Measurements from ENCODE around the gene ATP8B3.
"Not testable (repeated sequence)": the region's sequence is repeated elsewhere in the genome, so short reads cannot be mapped to it uniquely, and the experiment has no call there.

The ATP8B3 gene

DNA sequence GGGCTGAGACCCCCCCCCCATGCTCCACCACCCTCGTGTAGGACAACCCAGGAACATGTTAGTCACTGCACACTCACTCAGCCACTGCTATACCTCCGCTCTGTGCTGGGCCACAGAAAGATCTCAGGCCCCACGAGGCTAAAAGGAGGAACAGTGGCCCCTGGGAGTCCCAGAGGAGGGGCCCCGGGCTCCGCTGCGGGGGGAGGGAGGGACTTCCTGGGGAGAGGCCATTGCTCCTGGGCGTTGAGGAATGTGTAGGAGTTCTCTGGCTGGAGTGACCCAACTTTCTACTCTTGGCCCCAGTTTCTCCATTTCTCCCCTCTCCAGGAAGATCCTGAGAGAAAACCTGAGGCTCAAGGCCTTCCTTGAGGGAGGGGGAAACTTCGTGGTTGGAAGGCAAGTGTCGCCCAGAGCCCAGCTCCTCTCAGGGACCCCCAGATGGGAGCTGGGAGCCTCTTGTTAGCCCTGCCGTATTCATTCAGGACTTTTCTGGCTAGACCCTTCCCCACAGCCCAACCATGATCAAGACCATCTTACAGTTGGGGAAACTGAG lies 45.2 kb downstream of the ATP8B3 start:
- Histone ChIP-seq H3K36me3 (ENCODE audit: control insufficient read depth, insufficient read depth, low read length) (no peaks in the 10 kb centered on the region), H3K4me1 (ENCODE audit: control insufficient read depth, insufficient read depth, low read length) (peaks cover 9% of the 10 kb centered on the region), H3K27ac (ENCODE audit: low read length) (no peak overlapping the region), H3K4me3 (ENCODE audit: low read length) (no peak overlapping the region), H3K9me3 (ENCODE audit: control insufficient read depth, insufficient read depth, low read length) (no peaks in the 10 kb centered on the region), H3K27me3 (ENCODE audit: control insufficient read depth, insufficient read depth, low read length) (peaks cover 60% of the 10 kb centered on the region)
- no CpG with 5 or more reads among the region's 10 CpGs for WGBS (ENCODE audit: insufficient coverage, insufficient read length)
- DNase-seq (ENCODE audit: low read depth, low spot score): no peak

DNA sequence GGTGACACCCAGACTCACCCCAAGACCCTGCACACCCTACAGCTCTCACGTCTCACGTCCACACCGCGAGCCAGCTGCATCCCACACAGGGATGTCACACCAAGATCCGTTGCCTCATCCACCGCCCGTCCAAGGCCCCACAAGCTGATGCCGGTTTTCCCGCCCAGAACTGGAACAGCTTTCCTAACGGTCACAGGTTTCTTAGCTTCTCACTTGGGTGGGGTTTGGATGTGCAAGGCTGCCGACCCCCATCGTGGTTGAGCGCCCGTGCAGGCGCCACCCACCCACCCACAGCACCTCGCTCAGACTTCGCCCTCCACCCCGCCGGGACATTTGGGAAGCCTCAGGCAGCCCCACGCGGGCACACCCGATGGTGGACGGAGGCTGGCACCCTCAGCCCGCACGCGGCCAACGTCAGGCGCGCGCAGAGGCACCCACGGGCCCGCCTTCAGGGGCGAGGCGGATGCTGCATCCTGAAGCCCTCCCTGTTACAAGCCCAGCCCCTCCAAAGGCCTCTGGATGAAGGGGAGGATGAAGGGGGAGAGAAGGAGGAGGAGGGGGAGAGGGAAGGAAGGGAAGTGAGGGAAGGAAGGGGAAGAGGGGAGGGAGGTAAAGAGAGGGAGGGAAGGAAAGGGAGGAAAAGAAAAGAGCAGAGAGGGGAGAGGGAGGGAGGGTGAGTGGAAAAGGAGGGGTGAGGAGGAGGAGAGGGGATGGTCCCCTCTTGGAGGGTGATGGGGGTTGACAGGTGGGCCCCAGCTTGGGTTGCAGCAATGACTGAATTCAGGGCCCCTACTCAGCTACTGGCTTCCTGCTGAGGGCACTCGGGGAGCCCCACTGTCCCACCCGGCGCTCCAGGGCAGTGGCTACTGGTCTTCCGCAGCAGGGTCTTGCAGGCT lies 45.9 kb downstream of the ATP8B3 start:
- H3K27me3 ChIP-seq (ENCODE audit: control insufficient read depth, insufficient read depth, low read length): peaks cover 68% of the 10 kb centered on the region
- no CpG with 5 or more reads among the region's 38 CpGs for WGBS (ENCODE audit: insufficient coverage, insufficient read length)
- no peak for DNase-seq (ENCODE audit: low read depth, low spot score)
- no peaks in the 10 kb centered on the region for H3K36me3 ChIP-seq (ENCODE audit: control insufficient read depth, insufficient read depth, low read length)
- no peaks in the 10 kb centered on the region for H3K9me3 ChIP-seq (ENCODE audit: control insufficient read depth, insufficient read depth, low read length)
- H3K4me3 ChIP-seq (ENCODE audit: low read length): no peak overlapping the region
- no peak overlapping the region for H3K27ac ChIP-seq (ENCODE audit: low read length)
- peaks cover 9% of the 10 kb centered on the region for H3K4me1 ChIP-seq (ENCODE audit: control insufficient read depth, insufficient read depth, low read length)

DNA sequence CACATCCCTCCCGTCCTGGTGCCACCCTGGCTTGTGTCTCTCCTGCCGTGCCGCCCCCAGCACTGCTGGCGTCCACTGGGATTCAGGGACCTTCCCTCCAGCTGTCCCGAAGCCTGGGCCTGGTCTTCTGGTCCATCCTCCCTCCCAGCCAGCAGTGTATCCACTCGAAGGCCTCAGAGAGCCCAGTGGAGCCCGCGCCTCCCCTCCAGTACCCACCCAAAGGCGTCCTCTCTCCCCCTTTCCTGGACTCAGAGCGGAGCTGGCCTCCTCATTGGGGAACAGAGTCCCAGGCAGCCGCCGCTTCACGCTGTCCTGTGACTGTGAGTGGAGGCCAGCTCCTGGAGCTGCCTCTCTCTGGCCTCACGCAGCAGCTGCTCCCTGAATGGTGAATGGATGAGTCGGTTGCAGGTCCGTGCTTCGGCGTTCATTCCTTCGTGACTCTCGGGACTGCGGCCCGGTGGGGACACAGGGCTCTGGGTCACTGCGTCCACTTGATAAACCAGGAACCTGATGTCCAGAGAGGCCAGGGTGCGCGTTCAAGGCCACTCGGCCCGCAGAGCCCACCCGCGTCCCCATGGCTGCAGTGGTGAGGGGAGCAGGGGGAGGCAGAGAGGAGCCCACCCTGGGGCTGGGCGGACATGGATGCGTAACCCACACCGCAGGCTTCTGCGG lies 46.7 kb downstream of the ATP8B3 start:
- no peaks in the 10 kb centered on the region for H3K9me3 ChIP-seq (ENCODE audit: control insufficient read depth, insufficient read depth, low read length)
- no peak overlapping the region for H3K4me3 ChIP-seq (ENCODE audit: low read length)
- H3K36me3 ChIP-seq (ENCODE audit: control insufficient read depth, insufficient read depth, low read length): no peaks in the 10 kb centered on the region
- DNase-seq (ENCODE audit: low read depth, low spot score): no peak
- no peak overlapping the region for H3K27ac ChIP-seq (ENCODE audit: low read length)
- no CpG with 5 or more reads among the region's 33 CpGs for WGBS (ENCODE audit: insufficient coverage, insufficient read length)
- H3K27me3 ChIP-seq (ENCODE audit: control insufficient read depth, insufficient read depth, low read length): peaks cover 75% of the 10 kb centered on the region
- H3K4me1 ChIP-seq (ENCODE audit: control insufficient read depth, insufficient read depth, low read length): peaks cover 9% of the 10 kb centered on the region

DNA sequence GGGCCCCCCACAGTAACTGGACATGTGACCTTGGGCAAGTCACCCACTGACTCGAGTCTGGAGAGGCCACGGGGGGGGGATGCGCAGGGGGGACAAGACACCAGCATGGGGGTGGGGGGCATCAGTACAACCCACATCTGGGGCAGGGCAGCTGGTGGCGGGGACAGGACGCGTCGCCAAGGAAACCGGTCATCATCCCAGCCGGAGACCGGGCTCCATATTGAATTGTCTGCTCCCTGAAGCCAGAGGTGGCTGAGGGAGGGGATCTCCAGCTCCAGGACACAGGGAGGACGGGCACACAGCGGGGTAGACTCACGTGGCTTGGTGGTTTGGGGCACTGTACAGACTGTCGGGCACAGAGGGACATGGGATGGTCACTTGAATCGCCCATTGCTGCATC lies 47.3 kb downstream of the ATP8B3 start:
- H3K4me3 ChIP-seq (ENCODE audit: low read length): no peak overlapping the region
- no CpG with 5 or more reads among the region's 15 CpGs for WGBS (ENCODE audit: insufficient coverage, insufficient read length)
- H3K9me3 ChIP-seq (ENCODE audit: control insufficient read depth, insufficient read depth, low read length): no peaks in the 10 kb centered on the region
- peaks cover 81% of the 10 kb centered on the region for H3K27me3 ChIP-seq (ENCODE audit: control insufficient read depth, insufficient read depth, low read length)
- DNase-seq (ENCODE audit: low read depth, low spot score): no peak
- H3K4me1 ChIP-seq (ENCODE audit: control insufficient read depth, insufficient read depth, low read length): peaks cover 9% of the 10 kb centered on the region
- H3K27ac ChIP-seq (ENCODE audit: low read length): no peak overlapping the region
- no peaks in the 10 kb centered on the region for H3K36me3 ChIP-seq (ENCODE audit: control insufficient read depth, insufficient read depth, low read length)

DNA sequence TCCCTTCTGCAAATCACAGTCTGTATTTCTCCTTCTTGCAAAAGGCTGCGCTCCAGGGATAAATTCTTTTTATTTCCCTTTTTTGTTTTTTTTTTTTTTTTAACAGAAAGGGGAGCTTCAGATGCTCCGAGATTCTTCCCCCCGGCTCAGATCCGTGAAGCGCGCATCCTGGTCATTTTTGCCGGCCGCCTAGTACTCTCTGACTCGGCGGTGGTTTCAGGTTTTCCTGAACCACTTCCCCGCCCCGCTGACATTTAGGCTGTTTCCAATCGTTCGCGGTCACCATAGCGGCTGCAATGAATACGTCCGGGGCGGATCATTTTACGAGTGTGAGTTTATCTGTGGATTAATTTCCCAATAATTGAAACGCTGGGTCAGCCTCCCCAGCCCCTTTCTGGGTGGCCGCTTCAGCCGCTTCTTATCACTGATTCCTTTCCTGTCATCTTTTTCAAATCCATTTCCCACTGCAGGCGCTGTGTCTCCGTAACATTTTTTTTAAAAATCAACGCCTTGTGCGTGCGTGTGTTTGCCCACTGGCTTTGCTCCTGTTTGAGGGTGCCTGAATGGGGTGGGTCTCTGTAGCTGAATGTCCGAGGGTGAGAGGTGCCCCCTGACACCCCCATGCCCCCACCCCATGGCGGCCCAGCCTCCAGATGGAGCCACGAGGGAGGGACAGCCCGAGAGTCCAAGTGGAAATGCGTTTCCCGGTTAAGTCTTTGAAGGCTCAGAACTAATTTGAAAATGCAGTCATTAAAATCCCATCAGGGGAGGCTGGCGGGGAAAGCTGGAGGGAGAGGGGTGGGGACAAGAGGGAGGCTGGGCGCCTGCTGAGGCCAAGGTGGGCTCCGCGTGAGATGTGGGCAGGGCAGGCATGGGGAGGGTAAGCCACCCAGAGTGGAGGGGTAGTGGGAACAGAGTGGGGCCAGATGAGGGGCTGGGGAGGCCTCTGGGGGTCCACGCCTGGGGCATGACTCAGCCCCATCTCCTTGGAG lies 48.1 kb downstream of the ATP8B3 start:
- Histone ChIP-seq H3K27ac (ENCODE audit: low read length) (no peak overlapping the region), H3K9me3 (ENCODE audit: control insufficient read depth, insufficient read depth, low read length) (no peaks in the 10 kb centered on the region), H3K4me1 (ENCODE audit: control insufficient read depth, insufficient read depth, low read length) (peaks cover 9% of the 10 kb centered on the region), H3K4me3 (ENCODE audit: low read length) (no peak overlapping the region), H3K27me3 (ENCODE audit: control insufficient read depth, insufficient read depth, low read length) (peaks cover 89% of the 10 kb centered on the region), H3K36me3 (ENCODE audit: control insufficient read depth, insufficient read depth, low read length) (no peaks in the 10 kb centered on the region)
- no CpG with 5 or more reads among the region's 39 CpGs for WGBS (ENCODE audit: insufficient coverage, insufficient read length)
- DNase-seq (ENCODE audit: low read depth, low spot score): no peak

DNA sequence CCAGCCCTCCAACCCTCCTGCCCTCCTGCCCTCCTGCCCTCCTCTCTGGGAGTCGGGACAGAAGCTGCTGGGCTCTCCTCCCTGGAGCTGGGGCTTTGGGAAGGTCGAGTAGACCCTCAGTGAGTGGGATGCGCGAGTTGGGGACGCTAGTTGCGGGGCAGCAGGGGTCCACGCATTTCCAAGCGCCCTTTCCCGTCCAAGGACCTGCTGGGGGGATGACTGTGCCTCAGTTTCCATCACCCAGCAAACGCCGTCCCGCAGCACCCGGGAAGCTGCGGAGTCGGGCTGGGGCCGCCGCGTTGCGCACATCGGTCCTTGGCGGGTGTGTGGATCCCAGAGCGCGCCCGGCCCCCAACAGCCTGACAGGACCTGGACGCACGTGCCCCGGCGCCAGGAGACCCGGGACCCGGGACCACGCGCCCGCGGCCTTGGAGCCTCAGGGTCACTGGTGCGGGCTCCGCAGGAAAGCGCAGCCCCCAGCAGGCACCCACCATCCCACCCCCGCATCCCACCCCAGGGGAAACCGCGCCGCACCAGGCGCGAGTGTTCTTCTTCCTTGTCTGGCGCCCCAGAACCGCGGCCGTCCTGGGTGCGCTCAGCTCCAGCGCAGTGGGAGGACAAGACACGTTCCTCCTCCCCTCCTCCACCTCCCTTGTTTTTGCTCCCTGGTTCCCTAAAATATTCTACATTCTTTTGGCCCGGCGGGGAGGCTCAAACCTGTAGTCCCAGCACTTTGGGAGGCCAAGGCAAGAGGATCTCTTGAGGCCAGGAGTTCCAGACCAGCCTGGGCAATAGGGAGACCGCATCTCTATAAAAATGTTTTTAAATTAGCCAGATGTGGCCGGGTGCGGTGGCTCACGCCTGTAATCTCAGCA lies 49.6 kb downstream of the ATP8B3 start:
- no peak overlapping the region for H3K4me3 ChIP-seq (ENCODE audit: low read length)
- H3K9me3 ChIP-seq (ENCODE audit: control insufficient read depth, insufficient read depth, low read length): no peaks in the 10 kb centered on the region
- H3K27ac ChIP-seq (ENCODE audit: low read length): no peak overlapping the region
- no CpG with 5 or more reads among the region's 56 CpGs for WGBS (ENCODE audit: insufficient coverage, insufficient read length)
- no peaks in the 10 kb centered on the region; the same call in 1 of the 2 replicates for H3K36me3 ChIP-seq (ENCODE audit: control insufficient read depth, insufficient read depth, low read length)
- H3K4me1 ChIP-seq (ENCODE audit: control insufficient read depth, insufficient read depth, low read length): peaks cover 9% of the 10 kb centered on the region
- no peak for DNase-seq (ENCODE audit: low read depth, low spot score)
- peaks cover 97% of the 10 kb centered on the region for H3K27me3 ChIP-seq (ENCODE audit: control insufficient read depth, insufficient read depth, low read length)

DNA sequence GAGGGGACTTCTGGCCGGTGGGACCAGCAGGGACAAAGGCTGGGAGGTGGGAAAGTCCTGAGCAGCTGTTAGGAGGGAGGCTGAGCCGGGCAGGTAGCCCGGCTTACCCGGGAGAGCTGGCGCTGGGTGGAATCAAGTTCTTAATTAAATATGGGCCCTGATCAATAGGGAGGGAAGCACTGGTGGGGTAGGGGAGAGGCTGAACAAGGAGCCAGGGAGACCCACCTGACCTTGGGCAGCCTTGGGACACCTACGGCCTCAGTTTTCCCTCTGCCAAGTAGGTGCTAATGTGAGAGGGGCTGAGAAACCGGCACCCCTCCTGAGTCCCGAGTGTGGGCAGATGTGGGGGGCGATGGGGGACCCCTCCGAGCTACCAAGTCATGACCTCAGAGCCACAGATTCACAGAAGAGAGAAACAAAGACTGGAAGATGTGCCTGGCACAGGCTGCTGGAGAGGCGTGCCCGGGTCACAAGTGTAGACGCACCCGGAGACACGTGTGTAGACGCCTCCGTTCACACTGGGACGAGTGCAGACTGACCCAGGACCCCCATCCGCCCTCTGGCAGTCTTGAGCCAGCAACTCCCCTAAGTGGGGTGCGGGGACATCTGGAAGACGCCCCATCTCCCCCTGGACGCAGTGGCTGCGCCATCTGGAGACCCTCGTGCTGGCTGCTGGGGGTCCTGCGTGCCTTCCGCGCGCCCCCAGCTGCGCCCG lies 50.4 kb downstream of the ATP8B3 start:
- no peaks in the 10 kb centered on the region; the same call in 1 of the 2 replicates for H3K36me3 ChIP-seq (ENCODE audit: control insufficient read depth, insufficient read depth, low read length)
- no peak for DNase-seq (ENCODE audit: low read depth, low spot score)

DNA sequence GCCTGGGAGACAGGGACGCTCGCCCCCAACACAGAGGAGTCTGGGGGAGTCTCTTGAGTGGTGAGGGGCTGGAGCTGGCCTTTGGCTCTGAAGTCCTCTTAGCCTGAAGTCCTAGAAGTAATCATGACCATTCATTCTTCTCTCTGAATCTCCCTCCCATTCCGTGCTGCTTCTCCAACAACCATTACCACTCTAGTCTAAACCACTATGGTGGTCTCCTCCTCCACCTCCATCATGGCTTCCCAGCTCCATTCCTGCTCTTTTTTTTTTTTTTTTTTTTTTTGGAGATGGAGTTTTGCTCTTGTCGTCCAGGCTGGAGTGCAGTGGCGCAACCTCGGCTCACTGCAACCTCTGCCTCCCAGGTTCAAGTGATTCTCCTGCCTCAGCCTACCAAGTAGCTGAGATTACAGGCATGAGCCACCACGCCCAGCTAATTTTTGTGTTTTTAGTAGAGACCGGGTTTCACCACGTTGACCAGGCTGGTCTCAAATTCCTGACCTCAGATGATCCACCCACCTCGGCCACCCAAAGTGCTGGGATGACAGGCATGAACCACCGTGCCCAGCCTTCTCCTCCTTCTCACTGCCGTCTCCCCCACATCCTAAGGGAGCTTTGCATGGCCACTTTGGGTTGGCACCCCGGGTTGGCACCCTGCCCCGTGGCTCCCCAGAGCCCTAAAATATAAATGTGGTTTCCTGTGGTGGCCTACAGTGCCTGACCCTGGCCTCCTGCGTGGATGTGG lies 51.1 kb downstream of the ATP8B3 start:
- H3K4me1 ChIP-seq (ENCODE audit: control insufficient read depth, insufficient read depth, low read length); H3K4me3 ChIP-seq (ENCODE audit: low read length); H3K27ac ChIP-seq (ENCODE audit: low read length); H3K9me3 ChIP-seq (ENCODE audit: control insufficient read depth, insufficient read depth, low read length); H3K36me3 ChIP-seq (ENCODE audit: control insufficient read depth, insufficient read depth, low read length); DNase-seq (ENCODE audit: low read depth, low spot score): not testable (repeated sequence)
- WGBS (ENCODE audit: insufficient coverage, insufficient read length): no CpG with 5 or more reads among the region's 15 CpGs
- peaks cover 97% of the 10 kb centered on the region for H3K27me3 ChIP-seq (ENCODE audit: control insufficient read depth, insufficient read depth, low read length)

More for the DNA sequence above, 50.4 kb downstream of the ATP8B3 start:
- Histone ChIP-seq H3K27me3 (ENCODE audit: control insufficient read depth, insufficient read depth, low read length) (peaks cover 98% of the 10 kb centered on the region), H3K4me1 (ENCODE audit: control insufficient read depth, insufficient read depth, low read length) (peaks cover 6% of the 10 kb centered on the region; the same call in 1 of the 2 replicates), H3K9me3 (ENCODE audit: control insufficient read depth, insufficient read depth, low read length) (no peaks in the 10 kb centered on the region), H3K4me3 (ENCODE audit: low read length) (no peak overlapping the region), H3K27ac (ENCODE audit: low read length) (no peak overlapping the region)
- WGBS (ENCODE audit: insufficient coverage, insufficient read length): no CpG with 5 or more reads among the region's 30 CpGs

All from iPS DF 6.9 (cell line).